Measurements from ENCODE around the gene TMED4. TPM values are rescaled to one million over a fixed set of nuclear protein-coding genes. Genes with fewer than 3 reads are reported as not detected.

Gene TMED4
- total and polyA plus RNA-seq, 5 donors = 63.2 to 75.2 (median 65.4) TPM

Other genes with a start within 250 kb of the TMED4 start
- 100 to 1,000 TPM in 3 of 4 donors, 10 to 100 TPM in 1; 92.4 to 108 (median 104) TPM for gene NUDCD3, start 91.6 kb downstream of the TMED4 start, total RNA-seq
- gene NUDCD3, start 91.6 kb downstream of the TMED4 start, polyA plus RNA-seq = 29.0 TPM
- under 1 TPM in 2 of 4 donors, not detected in 2; 0.06 to 0.08 TPM for gene NPC1L1, start 40.9 kb downstream of the TMED4 start, total RNA-seq
- gene NPC1L1, start 40.9 kb downstream of the TMED4 start, polyA plus RNA-seq = 0.05 TPM
- 10 to 100 TPM; 23.4 to 35.5 (median 28.2) TPM for gene DDX56, start 8.3 kb downstream of the TMED4 start, total RNA-seq
- 24.1 TPM for gene DDX56, start 8.3 kb downstream of the TMED4 start, polyA plus RNA-seq
- gene OGDH, start 24.4 kb upstream of the TMED4 start, total RNA-seq = 100 to 1,000 TPM; 347 to 406 (median 380) TPM
- gene OGDH, start 24.4 kb upstream of the TMED4 start, polyA plus RNA-seq = 168 TPM
- 10 to 100 TPM; 47.4 to 61.6 (median 51.2) TPM for gene ZMIZ2, start 166.6 kb upstream of the TMED4 start, total RNA-seq
- gene ZMIZ2, start 166.6 kb upstream of the TMED4 start, polyA plus RNA-seq = 36.3 TPM
- 100 to 1,000 TPM; 411 to 510 (median 490) TPM for gene PPIA, start 214.4 kb upstream of the TMED4 start, total RNA-seq
- 1,145 TPM for gene PPIA, start 214.4 kb upstream of the TMED4 start, polyA plus RNA-seq

Measured in right cardiac atrium (tissue), 5 donors.